ENCODE data around the gene GALNT9.

Gene GALNT9

DNA sequence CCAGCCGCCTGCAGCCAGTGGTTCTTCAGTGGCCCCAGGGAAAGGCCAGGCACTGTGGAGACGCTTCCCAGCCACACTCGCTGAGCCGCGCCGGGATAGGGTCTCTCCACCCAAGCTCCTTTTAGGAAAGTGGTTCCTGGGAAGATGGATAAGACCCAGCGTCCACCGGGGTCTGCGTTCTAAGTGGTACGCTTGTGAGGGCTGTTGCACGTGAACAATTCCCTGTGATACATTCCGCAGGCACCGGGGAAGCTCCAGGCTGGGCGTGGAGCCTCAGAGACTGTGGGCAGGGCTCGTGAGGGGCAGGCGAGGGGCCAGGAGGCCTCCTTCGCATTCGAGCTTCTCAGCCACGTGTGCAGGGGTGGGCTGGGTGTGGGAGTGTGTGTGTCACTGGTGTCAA lies 48.4 kb downstream of the GALNT9 start:
- no peak for DNase-seq (ENCODE audit: low spot score)
- TF ChIP-seq, protein P1, sequence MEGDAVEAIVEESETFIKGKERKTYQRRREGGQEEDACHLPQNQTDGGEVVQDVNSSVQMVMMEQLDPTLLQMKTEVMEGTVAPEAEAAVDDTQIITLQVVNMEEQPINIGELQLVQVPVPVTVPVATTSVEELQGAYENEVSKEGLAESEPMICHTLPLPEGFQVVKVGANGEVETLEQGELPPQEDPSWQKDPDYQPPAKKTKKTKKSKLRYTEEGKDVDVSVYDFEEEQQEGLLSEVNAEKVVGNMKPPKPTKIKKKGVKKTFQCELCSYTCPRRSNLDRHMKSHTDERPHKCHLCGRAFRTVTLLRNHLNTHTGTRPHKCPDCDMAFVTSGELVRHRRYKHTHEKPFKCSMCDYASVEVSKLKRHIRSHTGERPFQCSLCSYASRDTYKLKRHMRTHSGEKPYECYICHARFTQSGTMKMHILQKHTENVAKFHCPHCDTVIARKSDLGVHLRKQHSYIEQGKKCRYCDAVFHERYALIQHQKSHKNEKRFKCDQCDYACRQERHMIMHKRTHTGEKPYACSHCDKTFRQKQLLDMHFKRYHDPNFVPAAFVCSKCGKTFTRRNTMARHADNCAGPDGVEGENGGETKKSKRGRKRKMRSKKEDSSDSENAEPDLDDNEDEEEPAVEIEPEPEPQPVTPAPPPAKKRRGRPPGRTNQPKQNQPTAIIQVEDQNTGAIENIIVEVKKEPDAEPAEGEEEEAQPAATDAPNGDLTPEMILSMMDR (IDR thresholded peaks at IDR 0.05; ENCODE audit: extremely low read depth, missing control alignments), result no peak

DNA sequence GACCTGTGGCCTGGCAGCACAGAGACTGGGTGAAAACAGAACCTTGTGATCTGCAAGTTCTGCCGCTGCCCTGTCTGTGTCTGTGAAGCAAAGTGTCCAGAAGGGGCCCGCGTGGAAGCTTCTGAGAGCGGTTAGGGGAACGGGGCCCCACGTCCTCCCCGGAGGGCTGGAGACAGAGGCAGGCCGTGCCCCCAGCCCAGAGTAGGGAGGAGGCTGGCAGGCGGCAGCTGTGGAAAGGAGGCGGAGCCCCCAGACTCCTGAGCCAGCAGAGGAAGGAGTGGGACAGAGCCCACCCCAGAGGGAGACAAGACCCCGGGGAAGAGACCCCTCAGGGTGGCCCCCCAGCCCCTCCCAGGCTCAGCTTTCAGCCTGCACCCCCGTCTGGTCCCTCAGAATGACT lies 49.0 kb downstream of the GALNT9 start:
- TF ChIP-seq, protein P1 (IDR thresholded peaks at IDR 0.05; ENCODE audit: extremely low read depth, missing control alignments), result no peak
- DNase-seq (ENCODE audit: low spot score), result no peak

DNA sequence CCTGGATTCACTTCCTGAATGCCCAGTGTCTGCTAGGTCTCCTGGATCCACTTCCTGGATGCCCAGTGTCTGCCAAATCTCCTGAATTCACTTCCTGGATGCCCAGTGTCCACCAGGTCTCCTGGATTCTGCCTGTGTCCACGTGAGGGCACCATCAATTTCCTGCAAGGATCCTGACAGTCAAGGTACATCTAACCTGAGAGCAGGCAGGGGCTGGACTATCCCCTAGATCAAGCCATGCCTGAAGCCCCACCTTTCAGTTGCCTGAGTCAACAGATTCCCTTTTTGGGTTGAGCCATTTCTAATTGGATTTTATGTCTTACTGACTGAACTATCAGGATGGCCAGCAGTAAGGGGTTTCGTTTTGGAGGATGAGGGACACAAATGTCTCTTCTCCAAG lies 49.5 kb downstream of the GALNT9 start:
- TF ChIP-seq, protein P1 (IDR thresholded peaks at IDR 0.05; ENCODE audit: extremely low read depth, missing control alignments), result no peak
- no peak for DNase-seq (ENCODE audit: low spot score)

DNA sequence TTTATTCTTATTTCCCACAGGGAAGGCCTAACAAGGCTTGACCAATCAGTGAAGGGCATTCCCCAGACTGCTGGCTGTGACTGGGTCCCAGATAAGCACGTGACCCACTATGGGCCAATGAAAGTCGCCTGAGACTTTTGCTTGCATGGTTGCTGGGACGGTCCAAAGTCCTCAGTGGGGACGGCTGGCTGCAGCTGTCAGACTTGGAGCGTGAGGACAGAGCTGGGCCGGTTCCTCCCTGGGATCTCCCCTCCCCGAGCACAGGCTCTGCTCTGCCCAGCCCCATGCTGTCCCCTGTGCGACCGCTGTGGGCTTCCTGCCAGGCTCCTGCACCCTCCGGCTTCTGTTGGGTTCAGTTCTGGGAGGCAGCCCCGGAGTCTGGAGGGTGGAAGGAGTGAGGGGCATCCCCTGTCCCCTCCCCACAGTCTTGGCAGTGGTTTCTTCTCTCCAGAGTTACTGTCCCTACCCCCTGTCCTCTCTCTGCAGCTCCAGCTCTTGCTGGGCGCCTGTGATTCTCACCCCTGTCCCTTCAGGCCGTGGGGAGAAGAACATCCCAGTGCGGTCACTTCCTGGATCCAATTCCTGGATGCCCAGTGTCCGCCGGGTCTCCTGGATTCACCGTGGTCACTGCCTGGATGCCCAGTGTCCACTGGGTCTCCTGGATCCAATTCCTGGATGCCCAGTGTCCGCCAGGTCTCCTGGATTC lies 50.1 kb downstream of the GALNT9 start:
- no peak for DNase-seq (ENCODE audit: low spot score)
- TF ChIP-seq, protein P1 (IDR thresholded peaks at IDR 0.05; ENCODE audit: extremely low read depth, missing control alignments), result no peak

DNA sequence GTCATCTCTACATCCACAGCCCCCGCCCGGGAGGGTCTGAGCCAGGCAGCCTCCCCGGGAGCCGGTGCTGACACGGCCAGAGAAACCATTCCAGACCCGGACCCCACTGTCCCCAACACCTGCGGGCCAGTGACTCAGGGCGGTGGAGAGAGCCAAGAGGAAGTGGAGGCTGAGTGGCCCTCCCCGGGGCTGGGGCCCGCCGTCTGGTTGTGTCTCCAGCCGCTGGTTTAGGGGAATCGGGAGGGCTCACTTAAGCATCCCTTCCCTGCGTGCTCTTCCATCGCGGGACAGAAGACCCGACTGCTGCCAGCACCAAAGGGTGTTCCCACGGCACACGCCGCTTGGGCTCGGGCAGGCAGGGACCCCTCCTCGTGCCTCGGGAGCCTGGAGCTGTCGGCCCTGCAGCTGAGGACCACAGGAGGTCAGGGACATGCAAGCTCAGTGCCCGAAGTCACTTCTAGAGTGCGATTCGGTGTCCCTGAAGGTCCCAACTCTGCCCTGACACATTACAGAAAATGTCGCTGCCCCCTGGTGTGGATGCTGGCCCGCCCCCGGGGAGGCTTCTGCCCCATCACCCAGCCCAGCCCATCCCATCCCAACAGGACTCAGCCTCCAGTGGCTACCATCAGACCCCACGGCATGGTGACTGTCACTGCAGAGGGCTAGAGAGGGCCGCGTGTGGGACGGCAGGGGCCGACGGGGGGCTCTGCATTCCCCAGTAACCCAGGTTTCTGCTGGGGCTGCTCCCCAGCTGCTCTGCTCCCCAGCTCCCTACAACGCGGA lies 50.8 kb downstream of the GALNT9 start:
- TF ChIP-seq, protein P1 (IDR thresholded peaks at IDR 0.05; ENCODE audit: extremely low read depth, missing control alignments), result no peak
- no peak for DNase-seq (ENCODE audit: low spot score)

DNA sequence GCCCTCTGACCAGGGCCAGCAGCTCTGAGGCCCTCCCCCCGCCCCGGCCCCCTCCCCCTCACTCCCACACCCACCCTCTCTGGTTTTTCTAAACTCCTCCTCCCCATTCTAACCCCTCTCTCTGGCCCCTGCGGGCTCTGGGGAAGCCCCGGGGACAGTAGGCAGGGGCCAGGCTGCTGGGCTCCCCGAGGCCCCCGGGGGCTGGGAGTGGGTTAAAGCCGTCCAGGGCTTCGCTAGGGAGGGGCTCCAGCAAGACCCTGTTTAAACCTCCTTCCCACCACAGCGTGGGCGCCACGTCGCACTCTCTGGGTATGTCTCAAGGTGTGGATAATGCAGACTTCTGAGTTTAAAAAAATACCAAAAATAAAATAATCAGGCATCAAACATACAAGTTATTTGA lies 51.4 kb downstream of the GALNT9 start:
- TF ChIP-seq, protein P1 (IDR thresholded peaks at IDR 0.05; ENCODE audit: extremely low read depth, missing control alignments), result no peak
- DNase-seq (ENCODE audit: low spot score), result no peak

DNA sequence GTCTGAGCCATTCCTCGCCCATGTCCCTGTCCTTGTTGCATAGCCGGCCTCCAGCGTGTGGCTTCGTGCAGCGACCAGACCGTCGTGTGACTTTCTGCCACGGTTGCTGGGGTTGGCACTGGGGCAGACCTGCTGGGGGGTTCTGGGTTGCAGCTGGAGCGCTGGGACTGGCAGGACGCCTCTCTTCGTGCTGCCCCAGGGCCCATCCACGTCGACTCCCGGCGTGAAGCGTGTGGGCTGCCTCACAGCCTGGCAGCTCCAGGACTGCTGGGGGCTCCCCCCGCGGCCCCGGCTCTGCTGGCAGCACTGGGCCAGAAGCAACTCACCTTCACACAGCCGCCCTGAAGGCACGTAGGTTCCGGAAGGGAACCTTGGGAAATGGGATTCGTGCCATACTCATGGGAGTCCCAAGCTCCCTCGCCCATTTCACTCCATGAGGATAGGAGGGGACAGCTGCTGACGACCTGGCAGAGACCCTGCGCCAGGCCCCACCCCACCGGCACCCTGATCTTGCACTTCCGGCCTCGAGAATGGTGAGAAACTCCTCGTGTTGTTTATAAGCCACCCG lies 51.9 kb downstream of the GALNT9 start:
- no peak for DNase-seq (ENCODE audit: low spot score)
- TF ChIP-seq, protein P1 (IDR thresholded peaks at IDR 0.05; ENCODE audit: extremely low read depth, missing control alignments), result no peak

Measured in GM20000 (cell line).